Memory B cell (primary cell): ENCODE measurements around the gene RHBDD3.
"Not testable (repeated sequence)": the region's sequence is repeated elsewhere in the genome, so short reads cannot be mapped to it uniquely, and the experiment has no call there.

ENCODE experiments used
- ATAC-seq: fragments of 150-1000 bp; cut with Tn5 transposase; 2 replicates; pipeline ENCODE4 v1.10.0; 2021; ENCODE audit warnings: low read depth, mild to moderate bottlenecking, moderate library complexity
- DNase-seq, 2 donors: peaks; one replicate each; pipeline ENCODE4 v3.0.0; 2022; ENCODE audit warnings: low spot score in 2 of 2
- H3K27ac Mint-ChIP-seq: one replicate; pipeline ENCODE4 v1.8.0; 2022; ENCODE audit warnings: mild to moderate bottlenecking, moderate library complexity, mixed read lengths
- H3K27me3 Mint-ChIP-seq: one replicate; pipeline ENCODE4 v1.8.0; 2022; ENCODE audit warnings: mixed read lengths
- H3K36me3 Mint-ChIP-seq: one replicate; pipeline ENCODE4 v1.8.0; 2022; ENCODE audit warnings: mild to moderate bottlenecking, mixed read lengths
- H3K4me1 Mint-ChIP-seq: one replicate; pipeline ENCODE4 v1.8.0; 2022; ENCODE audit warnings: mixed read lengths
- H3K4me3 Mint-ChIP-seq: one replicate; pipeline ENCODE4 v1.8.0; 2022; ENCODE audit warnings: mild to moderate bottlenecking, moderate library complexity, mixed read lengths
- H3K9me3 Mint-ChIP-seq: one replicate; pipeline ENCODE4 v1.8.0; 2022; ENCODE audit warnings: mixed read lengths

Gene RHBDD3

DNA sequence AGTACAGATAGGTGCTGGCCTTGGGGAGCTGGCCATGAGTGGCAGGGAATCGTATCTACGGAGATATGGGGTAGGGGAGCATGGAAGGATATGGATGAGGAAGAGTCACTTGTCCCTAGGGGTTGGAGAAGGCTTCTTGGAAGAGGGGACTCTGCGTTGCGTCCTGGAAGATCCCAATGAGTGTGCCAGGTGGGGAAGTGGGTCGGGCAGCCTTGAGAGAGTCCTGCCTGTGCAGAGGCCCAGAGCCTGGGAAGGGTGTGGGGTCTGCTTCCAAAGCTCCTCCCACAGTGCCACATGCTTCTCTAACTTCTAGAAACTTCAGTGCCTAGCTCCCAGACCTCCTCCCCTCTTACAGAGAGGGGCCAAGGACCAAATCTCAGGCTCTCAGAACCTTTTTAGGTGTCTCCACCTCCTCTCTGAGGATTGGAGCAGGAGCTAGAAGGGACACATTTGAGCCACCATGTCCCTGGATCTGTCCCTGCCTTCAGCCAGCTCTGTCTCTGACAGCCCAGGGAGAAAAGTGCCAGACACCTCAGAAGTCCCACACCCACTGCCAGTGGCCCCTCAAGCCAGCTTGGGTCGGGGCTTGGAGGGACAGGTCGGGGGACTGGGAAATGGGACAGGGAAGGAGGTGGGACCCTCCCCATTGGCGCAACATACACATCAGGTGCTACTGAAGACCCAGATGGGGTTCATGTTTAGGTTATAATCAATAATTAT lies 11.0 kb downstream of the RHBDD3 start:
- Mint-ChIP-seq H3K27ac (no peak overlapping the region), H3K27me3 (peaks cover 7% of the 10 kb centered on the region), H3K4me3 (no peak overlapping the region), H3K9me3 (no peaks in the 10 kb centered on the region), H3K4me1 (peaks cover 3% of the 10 kb centered on the region), H3K36me3 (no peaks in the 10 kb centered on the region)
- DNase-seq (no peak), ATAC-seq (no peak)

DNA sequence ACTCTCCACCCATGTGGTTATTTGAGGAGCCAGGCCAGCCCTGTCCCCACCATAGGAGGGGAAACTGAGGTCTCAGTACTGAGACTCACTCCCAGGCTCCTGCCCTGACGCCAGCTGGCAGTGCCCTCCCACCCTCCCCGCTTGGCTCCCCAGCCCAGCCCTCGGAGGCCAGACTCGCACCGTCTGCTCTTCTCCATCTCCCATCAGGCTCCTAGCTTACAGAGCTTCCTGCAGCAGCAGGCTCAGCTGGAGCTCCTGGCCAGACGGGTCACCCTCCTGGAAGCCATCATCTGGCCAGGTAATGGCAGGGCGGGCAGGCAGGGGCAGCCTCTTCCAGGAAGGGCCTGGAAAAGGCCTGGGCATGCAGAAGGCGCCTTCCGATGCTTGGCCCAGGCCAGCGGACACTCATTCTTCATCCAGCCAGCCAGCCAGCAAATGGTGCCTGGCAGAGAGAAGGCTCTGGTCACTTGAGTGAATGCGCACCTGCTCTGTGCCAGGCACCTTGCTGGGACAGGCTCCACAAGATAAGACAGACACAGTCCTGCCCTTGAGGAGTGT lies 12.6 kb downstream of the RHBDD3 start:
- Mint-ChIP-seq H3K36me3 (no peaks in the 10 kb centered on the region), H3K9me3 (no peaks in the 10 kb centered on the region), H3K27ac (no peak overlapping the region), H3K4me1 (peaks cover 3% of the 10 kb centered on the region), H3K27me3 (peaks cover 7% of the 10 kb centered on the region), H3K4me3 (no peak overlapping the region)
- ATAC-seq, result no peak
- DNase-seq, result no peak

- no peaks in the 10 kb centered on the region for H3K9me3 Mint-ChIP-seq
- ATAC-seq (no peak), DNase-seq (no peak)
- H3K4me3 Mint-ChIP-seq, result no peak overlapping the region
- no peak overlapping the region for H3K27ac Mint-ChIP-seq
- peaks cover 7% of the 10 kb centered on the region for H3K27me3 Mint-ChIP-seq
- peaks cover 3% of the 10 kb centered on the region for H3K4me1 Mint-ChIP-seq
- H3K36me3 Mint-ChIP-seq, result no peaks in the 10 kb centered on the region
Observed at GRCh38 chr22:29254286-29254660, 13.5 kb downstream of the RHBDD3 start.

GRCh38 chr22:29253561-29254285 lies 14.1 kb downstream of the RHBDD3 start:
- ATAC-seq, result no peak
- no peaks in the 10 kb centered on the region for H3K36me3 Mint-ChIP-seq
- H3K9me3 Mint-ChIP-seq, result no peaks in the 10 kb centered on the region
- H3K4me3 Mint-ChIP-seq, result no peak overlapping the region
- no peak for DNase-seq
- H3K27ac Mint-ChIP-seq, result no peak overlapping the region
- H3K27me3 Mint-ChIP-seq, result peaks cover 7% of the 10 kb centered on the region
- H3K4me1 Mint-ChIP-seq, result peaks cover 3% of the 10 kb centered on the region

- DNase-seq (no peak), ATAC-seq (no peak)
- no peaks in the 10 kb centered on the region for H3K9me3 Mint-ChIP-seq
- H3K4me3 Mint-ChIP-seq, result no peak overlapping the region
- no peaks in the 10 kb centered on the region for H3K36me3 Mint-ChIP-seq
- H3K4me1 Mint-ChIP-seq, result no peaks in the 10 kb centered on the region
- H3K27me3 Mint-ChIP-seq, result peaks cover 7% of the 10 kb centered on the region
- no peak overlapping the region for H3K27ac Mint-ChIP-seq
Observed at GRCh38 chr22:29251981-29252911, 15.5 kb downstream of the RHBDD3 start.

GRCh38 chr22:29251265-29251664 lies 16.5 kb downstream of the RHBDD3 start:
- Mint-ChIP-seq H3K27me3 (peaks cover 7% of the 10 kb centered on the region), H3K4me1 (no peaks in the 10 kb centered on the region), H3K27ac (no peak overlapping the region), H3K36me3 (no peaks in the 10 kb centered on the region), H3K4me3 (no peak overlapping the region), H3K9me3 (no peaks in the 10 kb centered on the region)
- DNase-seq (no peak), ATAC-seq (no peak)

DNA sequence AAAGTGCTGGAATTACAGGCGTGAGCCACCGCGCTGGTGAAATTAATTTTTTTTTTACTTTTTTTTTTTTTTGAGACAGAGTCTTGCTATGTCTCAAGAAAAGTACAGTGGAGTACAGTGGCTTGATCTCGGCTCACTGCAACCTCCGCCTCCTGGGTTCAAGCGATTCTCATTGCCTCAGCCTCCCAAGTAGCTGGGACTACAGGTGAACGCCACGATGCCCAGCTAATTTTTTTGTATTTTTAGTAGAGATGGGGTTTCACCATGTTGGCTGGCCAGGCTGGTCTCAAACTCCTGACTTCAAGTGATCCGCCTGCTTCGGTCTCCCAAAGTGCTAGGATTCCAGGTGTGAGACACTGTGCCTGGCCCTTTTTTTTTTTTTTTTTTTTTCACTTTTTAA lies 19.9 kb downstream of the RHBDD3 start:
- H3K27me3 Mint-ChIP-seq, result peaks cover 12% of the 10 kb centered on the region
- not testable (repeated sequence) for H3K4me3 Mint-ChIP-seq, DNase-seq, H3K4me1 Mint-ChIP-seq, H3K27ac Mint-ChIP-seq, H3K9me3 Mint-ChIP-seq, H3K36me3 Mint-ChIP-seq, ATAC-seq

DNA sequence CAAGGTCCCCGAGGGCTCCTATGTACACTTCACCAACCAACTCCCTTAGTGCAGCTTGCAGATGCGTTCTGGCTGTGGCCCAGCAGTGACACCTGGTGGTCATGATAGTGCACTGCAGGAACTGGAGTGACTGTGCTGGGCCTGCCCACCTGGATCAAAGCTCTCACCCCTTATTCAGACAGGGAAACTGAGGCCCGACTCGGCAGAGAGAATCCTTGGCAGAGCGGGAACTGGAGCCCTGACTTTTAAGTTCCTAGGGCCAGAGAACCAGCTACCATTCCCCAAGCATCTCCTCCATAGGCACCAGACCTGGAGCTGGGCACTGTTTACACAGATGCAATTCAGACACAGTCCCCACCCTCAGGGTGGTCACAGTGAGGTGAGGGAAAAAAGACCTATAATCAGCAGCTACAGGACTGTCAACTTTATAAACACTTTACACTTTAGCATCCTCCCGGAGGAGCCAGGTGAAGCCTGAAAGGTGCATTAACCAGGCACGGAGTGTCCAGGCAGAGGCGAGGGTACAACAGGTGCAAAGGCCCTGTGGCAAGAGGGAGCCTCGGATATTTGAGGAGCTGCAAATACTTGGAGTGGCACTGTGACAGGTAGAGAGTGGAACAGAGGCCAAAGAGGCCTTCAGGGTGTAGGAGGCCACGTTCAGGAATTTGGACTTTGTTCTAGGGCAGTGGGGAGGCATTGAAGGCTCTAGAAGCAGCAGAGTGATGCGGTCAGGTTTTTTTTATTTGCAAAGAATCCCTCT lies 22.0 kb downstream of the RHBDD3 start:
- peaks cover 9% of the 10 kb centered on the region for H3K27me3 Mint-ChIP-seq
- peaks cover 3% of the 10 kb centered on the region for H3K9me3 Mint-ChIP-seq
- no peak overlapping the region for H3K4me3 Mint-ChIP-seq
- peaks cover 2% of the 10 kb centered on the region for H3K4me1 Mint-ChIP-seq
- ATAC-seq (peak; percentile 82), DNase-seq (peak; percentile 67 to 72)
- H3K27ac Mint-ChIP-seq, result no peak overlapping the region
- peaks cover 2% of the 10 kb centered on the region for H3K36me3 Mint-ChIP-seq

- H3K27me3 Mint-ChIP-seq, result peaks cover 9% of the 10 kb centered on the region
- H3K4me1 Mint-ChIP-seq, result peaks cover 2% of the 10 kb centered on the region
- H3K27ac Mint-ChIP-seq, result no peak overlapping the region
- DNase-seq (no peak), ATAC-seq (no peak)
- peaks cover 2% of the 10 kb centered on the region for H3K36me3 Mint-ChIP-seq
- H3K9me3 Mint-ChIP-seq, result peaks cover 3% of the 10 kb centered on the region
- no peak overlapping the region for H3K4me3 Mint-ChIP-seq
Observed at GRCh38 chr22:29244785-29245625, 22.8 kb downstream of the RHBDD3 start.

- Mint-ChIP-seq H3K27me3 (peaks cover 9% of the 10 kb centered on the region), H3K4me3 (no peak overlapping the region), H3K36me3 (peaks cover 5% of the 10 kb centered on the region), H3K27ac (no peak overlapping the region), H3K4me1 (peaks cover 2% of the 10 kb centered on the region), H3K9me3 (peaks cover 6% of the 10 kb centered on the region)
- DNase-seq, result no peak
- ATAC-seq, result no peak
Observed at GRCh38 chr22:29243874-29244446, 23.8 kb downstream of the RHBDD3 start.

- ATAC-seq, DNase-seq, H3K27me3 Mint-ChIP-seq, H3K36me3 Mint-ChIP-seq, H3K4me1 Mint-ChIP-seq, H3K4me3 Mint-ChIP-seq, H3K27ac Mint-ChIP-seq, H3K9me3 Mint-ChIP-seq: not testable (repeated sequence)
Observed at GRCh38 chr22:29240481-29240880, 27.3 kb downstream of the RHBDD3 start.

DNA sequence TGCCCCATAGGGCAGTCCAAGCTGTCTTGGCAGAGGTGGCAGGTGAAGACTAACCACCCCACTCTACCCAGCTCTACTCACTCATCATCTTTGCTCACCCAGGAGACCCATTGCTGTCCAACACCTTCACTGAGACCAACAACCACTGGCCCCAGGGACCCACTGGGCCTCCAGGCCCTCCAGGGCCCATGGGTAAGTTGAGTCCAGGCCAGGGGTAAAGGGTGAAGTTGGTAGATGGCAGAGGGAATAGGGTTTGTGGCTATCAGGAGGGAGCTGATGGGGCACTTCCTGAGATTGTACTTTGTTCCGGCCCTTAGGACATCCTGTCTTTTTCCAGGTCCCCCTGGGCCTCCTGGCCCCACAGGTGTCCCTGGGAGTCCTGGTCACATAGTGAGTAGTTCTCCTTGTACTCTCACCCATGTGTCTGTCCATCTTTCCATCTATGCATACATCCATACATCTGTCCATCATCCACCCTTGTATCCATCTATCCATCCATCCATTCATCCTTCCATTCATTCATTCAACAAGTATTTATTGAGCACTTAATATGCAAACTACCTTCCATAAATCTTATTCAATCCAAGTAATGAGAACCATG lies 34.4 kb downstream of the RHBDD3 start:
- H3K27ac Mint-ChIP-seq, result no peak overlapping the region
- H3K36me3 Mint-ChIP-seq, result peaks cover 3% of the 10 kb centered on the region
- H3K4me3 Mint-ChIP-seq, result no peak overlapping the region
- H3K27me3 Mint-ChIP-seq, result peaks cover 4% of the 10 kb centered on the region
- no peak for DNase-seq
- no peaks in the 10 kb centered on the region for H3K4me1 Mint-ChIP-seq
- H3K9me3 Mint-ChIP-seq, result peaks cover 3% of the 10 kb centered on the region
- no peak for ATAC-seq
